HepG2 (cell line): ENCODE data around the gene HADH.

Source experiments
- ARNTL ChIP-seq: sonication (generic); formaldehyde crosslinking; IDR thresholded peaks from 2 replicates; pipeline ENCODE4 v1.4.0; 2020; ENCODE audit warnings: mild to moderate bottlenecking, missing genetic modification reagents
- TF ChIP-seq, protein P1 (sequence below): sonication (generic); formaldehyde crosslinking; IDR thresholded peaks from 2 replicates; pipeline ENCODE4 v1.4.0; 2020; ENCODE audit warnings: missing genetic modification reagents
- TF ChIP-seq, protein P2 (sequence below): IDR thresholded peaks from 2 replicates; pipeline ENCODE4 v1.6.1; 2016; ENCODE audit warnings: missing genetic modification reagents, missing compliant biosample characterization

DNA sequence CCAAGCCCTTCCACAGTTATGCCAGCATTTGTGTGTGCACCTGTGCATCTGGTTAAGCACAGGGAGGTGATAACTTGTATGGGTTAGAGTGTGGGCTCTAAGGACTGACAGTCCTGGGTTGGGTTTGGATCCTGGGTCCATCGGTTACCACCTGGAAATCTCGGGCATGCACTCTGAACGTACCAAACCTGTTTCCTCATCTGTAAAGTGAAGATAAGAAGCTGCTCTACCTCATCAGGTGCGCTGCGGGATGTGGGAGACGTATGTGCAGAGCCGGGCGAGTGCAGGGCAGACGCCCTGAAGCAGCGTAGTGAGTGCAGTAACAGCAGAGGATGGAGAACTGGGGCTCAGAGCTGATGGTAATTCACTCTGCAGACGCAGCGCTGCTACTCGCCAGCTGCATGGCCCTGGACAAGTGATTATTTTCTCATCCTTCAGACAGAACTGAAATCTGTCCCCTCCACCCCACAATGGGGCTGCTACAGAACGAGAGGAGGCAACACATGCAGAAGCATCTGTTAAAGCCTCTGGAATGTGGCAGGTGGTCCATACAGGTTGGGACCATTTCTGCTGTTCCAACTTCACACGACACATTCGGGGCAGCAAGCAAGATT lies 64.4 kb downstream of the HADH start:
- TF ChIP-seq, protein P1, sequence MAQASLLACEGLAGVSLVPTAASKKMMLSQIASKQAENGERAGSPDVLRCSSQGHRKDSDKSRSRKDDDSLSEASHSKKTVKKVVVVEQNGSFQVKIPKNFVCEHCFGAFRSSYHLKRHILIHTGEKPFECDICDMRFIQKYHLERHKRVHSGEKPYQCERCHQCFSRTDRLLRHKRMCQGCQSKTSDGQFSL (CRISPR knock-in tag): no peak
- no peak for TF ChIP-seq ARNTL
- TF ChIP-seq, protein P2, sequence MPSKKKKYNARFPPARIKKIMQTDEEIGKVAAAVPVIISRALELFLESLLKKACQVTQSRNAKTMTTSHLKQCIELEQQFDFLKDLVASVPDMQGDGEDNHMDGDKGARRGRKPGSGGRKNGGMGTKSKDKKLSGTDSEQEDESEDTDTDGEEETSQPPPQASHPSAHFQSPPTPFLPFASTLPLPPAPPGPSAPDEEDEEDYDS (CRISPR knock-in tag): no peak
